Hair follicle dermal papilla cell (primary cell): ENCODE measurements around the gene EZR. TPM values are rescaled to one million over a fixed set of nuclear protein-coding genes. Genes with fewer than 3 reads are reported as not detected.

Source experiments
- small RNA-seq: library from RNA; depleted of rRNA; stranded (forward); fragments of <200 nt; gene quantifications from one replicate; pipeline ENCODE3, GENCODE V24; 2012
- total RNA-seq: library from RNA; depleted of rRNA; stranded (reverse); fragments of >200 nt; gene quantifications from 2 replicates; pipeline ENCODE4 v1.2.3, GENCODE V29; 2012

The EZR gene
- total RNA-seq, result 36.9 and 38.3 TPM in 2 replicates

GRCh38 chr6:158819213-158819976, at the start of gene EZR:
Gene EZR (minus strand): TSS chr6:158819368. CDS start chr6:158818093, 1,275 bp downstream.

Small RNA genes within 50 kb of the gene (small RNA-seq; reads per million reads assigned to genes)
- gene MIR3918, result not detected

Other genes with a start within 250 kb of the EZR start
- 39.8 and 49.5 TPM in 2 replicates for gene DYNLT1, start 174.6 kb downstream of the EZR start, total RNA-seq
- gene SYTL3, start 169.3 kb downstream of the EZR start, total RNA-seq, result 0.97 and 1.3 TPM in 2 replicates
- gene RSPH3, start 180.8 kb upstream of the EZR start, total RNA-seq, result 6.3 and 7.3 TPM in 2 replicates
- gene TAGAP, start 225.6 kb upstream of the EZR start, total RNA-seq, result not detected in 2 replicates